ENCODE measurements around the gene PPP1R12A.

PPP1R12A gene

DNA sequence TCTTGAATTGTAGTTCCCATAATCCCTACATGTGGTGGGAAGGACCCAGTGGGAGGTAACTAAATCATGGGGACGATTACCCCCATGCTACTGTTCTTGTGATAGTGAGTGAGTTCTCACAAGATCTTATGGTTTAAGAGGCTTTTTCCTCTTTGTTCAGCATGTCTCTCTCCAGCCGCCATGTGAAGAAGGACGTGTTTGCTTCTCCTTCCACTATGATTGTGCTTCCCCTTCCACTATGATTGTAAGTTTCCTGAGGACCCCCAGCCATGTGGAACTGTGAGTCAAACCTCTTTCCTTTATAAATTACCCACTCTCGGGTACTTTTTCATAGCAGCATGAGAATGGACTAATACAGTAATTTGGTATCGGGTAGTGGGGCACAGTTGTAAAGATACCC is 97.3 kb downstream of the PPP1R12A start:
- H3K9me3 ChIP-seq (ENCODE audit: control insufficient read depth, insufficient read depth, low read depth, low read length): no peaks in the 10 kb centered on the region
- H3K27ac ChIP-seq (ENCODE audit: extremely low read depth, low read depth, low read length): no peak overlapping the region
- no peaks in the 10 kb centered on the region for H3K4me1 ChIP-seq (ENCODE audit: control insufficient read depth, insufficient read depth, low read length)
- H3K36me3 ChIP-seq (ENCODE audit: control insufficient read depth in 2 of 2, insufficient read depth in 1 of 2, low read length in 2 of 2): peaks cover 9 to 22% of the 10 kb centered on the region in 2 experiments
- POLR2A ChIA-PET: no interaction called here
- no peak overlapping the region for H3K4me3 ChIP-seq (ENCODE audit: low read depth, low read length)
- CTCF ChIA-PET: no interaction called here
- TF ChIP-seq ZNF558 (tag by site-specific recombination; IDR thresholded peaks at IDR 0.05): no peak
- no peak for TF ChIP-seq ZNF341 (tag by site-specific recombination; IDR thresholded peaks at IDR 0.05; ENCODE audit: low read depth)
- TF ChIP-seq ZBTB8A (tag by site-specific recombination; IDR thresholded peaks at IDR 0.05): no peak
- TF ChIP-seq, protein P1, sequence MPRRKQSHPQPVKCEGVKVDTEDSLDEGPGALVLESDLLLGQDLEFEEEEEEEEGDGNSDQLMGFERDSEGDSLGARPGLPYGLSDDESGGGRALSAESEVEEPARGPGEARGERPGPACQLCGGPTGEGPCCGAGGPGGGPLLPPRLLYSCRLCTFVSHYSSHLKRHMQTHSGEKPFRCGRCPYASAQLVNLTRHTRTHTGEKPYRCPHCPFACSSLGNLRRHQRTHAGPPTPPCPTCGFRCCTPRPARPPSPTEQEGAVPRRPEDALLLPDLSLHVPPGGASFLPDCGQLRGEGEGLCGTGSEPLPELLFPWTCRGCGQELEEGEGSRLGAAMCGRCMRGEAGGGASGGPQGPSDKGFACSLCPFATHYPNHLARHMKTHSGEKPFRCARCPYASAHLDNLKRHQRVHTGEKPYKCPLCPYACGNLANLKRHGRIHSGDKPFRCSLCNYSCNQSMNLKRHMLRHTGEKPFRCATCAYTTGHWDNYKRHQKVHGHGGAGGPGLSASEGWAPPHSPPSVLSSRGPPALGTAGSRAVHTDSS (tag by site-specific recombination; IDR thresholded peaks at IDR 0.05): no peak
- TF ChIP-seq ZNF843 (tag by site-specific recombination; IDR thresholded peaks at IDR 0.05): no peak
- no peak for TF ChIP-seq REPIN1 (tag by site-specific recombination; IDR thresholded peaks at IDR 0.05; ENCODE audit: low read depth)
- TF ChIP-seq, protein P2, sequence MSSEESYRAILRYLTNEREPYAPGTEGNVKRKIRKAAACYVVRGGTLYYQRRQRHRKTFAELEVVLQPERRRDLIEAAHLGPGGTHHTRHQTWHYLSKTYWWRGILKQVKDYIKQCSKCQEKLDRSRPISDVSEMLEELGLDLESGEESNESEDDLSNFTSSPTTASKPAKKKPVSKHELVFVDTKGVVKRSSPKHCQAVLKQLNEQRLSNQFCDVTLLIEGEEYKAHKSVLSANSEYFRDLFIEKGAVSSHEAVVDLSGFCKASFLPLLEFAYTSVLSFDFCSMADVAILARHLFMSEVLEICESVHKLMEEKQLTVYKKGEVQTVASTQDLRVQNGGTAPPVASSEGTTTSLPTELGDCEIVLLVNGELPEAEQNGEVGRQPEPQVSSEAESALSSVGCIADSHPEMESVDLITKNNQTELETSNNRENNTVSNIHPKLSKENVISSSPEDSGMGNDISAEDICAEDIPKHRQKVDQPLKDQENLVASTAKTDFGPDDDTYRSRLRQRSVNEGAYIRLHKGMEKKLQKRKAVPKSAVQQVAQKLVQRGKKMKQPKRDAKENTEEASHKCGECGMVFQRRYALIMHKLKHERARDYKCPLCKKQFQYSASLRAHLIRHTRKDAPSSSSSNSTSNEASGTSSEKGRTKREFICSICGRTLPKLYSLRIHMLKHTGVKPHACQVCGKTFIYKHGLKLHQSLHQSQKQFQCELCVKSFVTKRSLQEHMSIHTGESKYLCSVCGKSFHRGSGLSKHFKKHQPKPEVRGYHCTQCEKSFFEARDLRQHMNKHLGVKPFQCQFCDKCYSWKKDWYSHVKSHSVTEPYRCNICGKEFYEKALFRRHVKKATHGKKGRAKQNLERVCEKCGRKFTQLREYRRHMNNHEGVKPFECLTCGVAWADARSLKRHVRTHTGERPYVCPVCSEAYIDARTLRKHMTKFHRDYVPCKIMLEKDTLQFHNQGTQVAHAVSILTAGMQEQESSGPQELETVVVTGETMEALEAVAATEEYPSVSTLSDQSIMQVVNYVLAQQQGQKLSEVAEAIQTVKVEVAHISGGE (tag by site-specific recombination; conservative IDR thresholded peaks at IDR 0.05; ENCODE audit: low read depth): no peak
- TF ChIP-seq ZNF629 (tag by site-specific recombination; IDR thresholded peaks at IDR 0.05): no peak
- TF ChIP-seq ZNF114 (tag by site-specific recombination; IDR thresholded peaks at IDR 0.05): no peak
- TF ChIP-seq ZNF354C (tag by site-specific recombination; IDR thresholded peaks at IDR 0.05; ENCODE audit: borderline replicate concordance, low read depth): no peak
- TF ChIP-seq, protein P3, sequence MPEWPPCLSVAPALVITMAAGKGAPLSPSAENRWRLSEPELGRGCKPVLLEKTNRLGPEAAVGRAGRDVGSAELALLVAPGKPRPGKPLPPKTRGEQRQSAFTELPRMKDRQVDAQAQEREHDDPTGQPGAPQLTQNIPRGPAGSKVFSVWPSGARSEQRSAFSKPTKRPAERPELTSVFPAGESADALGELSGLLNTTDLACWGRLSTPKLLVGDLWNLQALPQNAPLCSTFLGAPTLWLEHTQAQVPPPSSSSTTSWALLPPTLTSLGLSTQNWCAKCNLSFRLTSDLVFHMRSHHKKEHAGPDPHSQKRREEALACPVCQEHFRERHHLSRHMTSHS (tag by site-specific recombination; IDR thresholded peaks at IDR 0.05): no peak
- TF ChIP-seq ZNF707 (tag by site-specific recombination; IDR thresholded peaks at IDR 0.05): no peak
- no peak for TF ChIP-seq ZBTB48 (tag by site-specific recombination; IDR thresholded peaks at IDR 0.05)

DNA sequence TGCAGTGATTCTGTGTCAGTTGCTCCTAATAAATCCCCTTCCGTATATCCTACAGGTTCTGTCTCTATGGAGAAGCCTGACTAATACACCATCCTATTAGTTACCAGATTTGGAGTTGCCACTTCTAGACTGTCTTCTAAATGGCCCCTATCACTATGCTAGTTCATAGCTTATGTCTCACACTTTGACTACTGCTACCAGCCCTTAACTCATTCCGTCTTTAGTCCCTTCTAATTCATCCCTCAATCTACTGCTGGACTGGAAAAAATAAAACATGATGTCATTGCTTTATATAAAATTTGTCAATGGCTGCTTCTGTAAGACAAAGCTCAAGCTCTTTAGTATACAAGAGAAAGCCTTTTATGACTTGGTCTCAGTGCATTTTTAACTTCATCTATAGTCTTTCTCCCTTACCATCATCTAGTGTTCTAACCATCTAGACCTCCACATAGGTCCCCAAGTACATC is 99.5 kb downstream of the PPP1R12A start:
- TF ChIP-seq ZNF549 (tag by site-specific recombination; IDR thresholded peaks at IDR 0.05) (no peak), TCF7L2 (IDR thresholded peaks at IDR 0.05; ENCODE audit: borderline replicate concordance, low read depth, low read length) (no peak), MEIS1 (CRISPR knock-in tag; IDR thresholded peaks at IDR 0.05; ENCODE audit: borderline replicate concordance) (no peak), ZNF548 (tag by site-specific recombination; IDR thresholded peaks at IDR 0.05) (no peak)
- TF ChIP-seq, protein P4, sequence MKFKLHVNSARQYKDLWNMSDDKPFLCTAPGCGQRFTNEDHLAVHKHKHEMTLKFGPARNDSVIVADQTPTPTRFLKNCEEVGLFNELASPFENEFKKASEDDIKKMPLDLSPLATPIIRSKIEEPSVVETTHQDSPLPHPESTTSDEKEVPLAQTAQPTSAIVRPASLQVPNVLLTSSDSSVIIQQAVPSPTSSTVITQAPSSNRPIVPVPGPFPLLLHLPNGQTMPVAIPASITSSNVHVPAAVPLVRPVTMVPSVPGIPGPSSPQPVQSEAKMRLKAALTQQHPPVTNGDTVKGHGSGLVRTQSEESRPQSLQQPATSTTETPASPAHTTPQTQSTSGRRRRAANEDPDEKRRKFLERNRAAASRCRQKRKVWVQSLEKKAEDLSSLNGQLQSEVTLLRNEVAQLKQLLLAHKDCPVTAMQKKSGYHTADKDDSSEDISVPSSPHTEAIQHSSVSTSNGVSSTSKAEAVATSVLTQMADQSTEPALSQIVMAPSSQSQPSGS (tag by site-specific recombination; IDR thresholded peaks at IDR 0.05; ENCODE audit: low read depth): peak; percentile 62; the same call in 1 of the 2 replicates
- no peak overlapping the region for H3K4me3 ChIP-seq (ENCODE audit: low read depth, low read length)
- no peak overlapping the region for H3K27ac ChIP-seq (ENCODE audit: extremely low read depth, low read depth, low read length)
- ChIA-PET POLR2A (no interaction called here), CTCF (no interaction called here)
- peaks cover 7 to 22% of the 10 kb centered on the region in 2 experiments for H3K36me3 ChIP-seq (ENCODE audit: control insufficient read depth in 2 of 2, insufficient read depth in 1 of 2, low read length in 2 of 2)
- H3K9me3 ChIP-seq (ENCODE audit: control insufficient read depth, insufficient read depth, low read depth, low read length): no peaks in the 10 kb centered on the region
- H3K4me1 ChIP-seq (ENCODE audit: control insufficient read depth, insufficient read depth, low read length): no peaks in the 10 kb centered on the region
